ENCODE measurements around the gene GDNF. TPM values are rescaled to one million over a fixed set of nuclear protein-coding genes. Genes with fewer than 3 reads are reported as not detected.

GDNF gene
- total and polyA plus RNA-seq, 2 donors (not counting 1 experiment from before 2014, with no cell fraction given): not detected

GRCh38 chr5:37772255-37772654 lies 67.6 kb downstream of the GDNF start:
- Mint-ChIP-seq H3K9me3 (ENCODE audit: insufficient read depth) (peaks cover 9% of the 10 kb centered on the region), H3K4me1 (no peaks in the 10 kb centered on the region), H3K4me3 (no peak overlapping the region), H3K27me3 (peaks cover 2% of the 10 kb centered on the region), H3K27ac (no peak overlapping the region)
- H3K9ac ChIP-seq (ENCODE audit: low read length): no peak overlapping the region
- ChIA-PET CTCF (no interaction called here), POLR2A (no interaction called here)
- no peak for DNase-seq
- no peaks in the 10 kb centered on the region for H3K36me3 ChIP-seq (replicated peaks in 1 of 2; ENCODE audit: control extremely low read depth in 1 of 2, control insufficient read depth in 1 of 2, extremely low read depth in 1 of 2, insufficient read depth in 2 of 2, low read length in 1 of 2)
- H4K20me1 ChIP-seq (ENCODE audit: control insufficient read depth, insufficient read depth, low read length, poor library complexity, severe bottlenecking): no peaks in the 10 kb centered on the region
- no peak overlapping the region for H3K4me3 ChIP-seq (ENCODE audit: control extremely low read depth in 1 of 5, extremely low read depth in 1 of 5, insufficient read depth in 1 of 5, low read depth in 2 of 5, low read length in 4 of 5)
- no peaks in the 10 kb centered on the region for H3K4me1 ChIP-seq (ENCODE audit: control insufficient read depth in 2 of 2, insufficient read depth in 2 of 2, low read length in 2 of 2)
- H3K27me3 ChIP-seq (replicated peaks in 1 of 4; ENCODE audit: control extremely low read depth in 1 of 4, control insufficient read depth in 3 of 4, insufficient read depth in 4 of 4, low read length in 3 of 4): no peaks in the 10 kb centered on the region
- H2AFZ ChIP-seq (ENCODE audit: insufficient read depth, low read depth, low read length, poor library complexity, severe bottlenecking): no peak overlapping the region
- intact Hi-C loops (cut with micrococcal nuclease): no loop called here
- WGBS (ENCODE audit: insufficient coverage): 86% methylated on average over 1 of the region's 2 CpGs
- no peak overlapping the region for H3K27ac ChIP-seq (ENCODE audit: low read length in 2 of 2)
- TF ChIP-seq EZH2 (IDR thresholded peaks at IDR 0.05; ENCODE audit: borderline replicate concordance, insufficient read depth, low read depth, low read length, poor library complexity, severe bottlenecking) (no peak), CTCF (IDR thresholded peaks at IDR 0.05) (no peak)
- peaks cover 2 to 18% (median 9%) of the 10 kb centered on the region in 3 donors for H3K9me3 ChIP-seq (ENCODE audit: control extremely low read depth in 1 of 3, control insufficient read depth in 2 of 3, insufficient read depth in 1 of 3, low read length in 2 of 3)
- H3K79me2 ChIP-seq (ENCODE audit: control insufficient read depth, insufficient read depth, low read length): no peaks in the 10 kb centered on the region
- ATAC-seq (ENCODE audit: low read depth): no peak
- H3K4me2 ChIP-seq (replicated peaks; ENCODE audit: low read depth, low read length, poor library complexity, severe bottlenecking): no peak overlapping the region

- no peak overlapping the region for H3K4me3 ChIP-seq (ENCODE audit: control extremely low read depth in 1 of 5, extremely low read depth in 1 of 5, insufficient read depth in 1 of 5, low read depth in 2 of 5, low read length in 4 of 5)
- Mint-ChIP-seq H3K9me3 (ENCODE audit: insufficient read depth) (peaks cover 9% of the 10 kb centered on the region), H3K27ac (no peak overlapping the region), H3K27me3 (peaks cover 2% of the 10 kb centered on the region), H3K4me1 (no peaks in the 10 kb centered on the region), H3K4me3 (no peak overlapping the region)
- 38% methylated on average over 1 of the region's 2 CpGs for WGBS (ENCODE audit: insufficient coverage)
- peaks cover 2 to 15% (median 9%) of the 10 kb centered on the region in 3 donors for H3K9me3 ChIP-seq (ENCODE audit: control extremely low read depth in 1 of 3, control insufficient read depth in 2 of 3, insufficient read depth in 1 of 3, low read length in 2 of 3)
- DNase-seq (no peak), ATAC-seq (ENCODE audit: low read depth) (no peak)
- ChIA-PET CTCF (no interaction called here), POLR2A (no interaction called here)
- no peaks in the 10 kb centered on the region for H4K20me1 ChIP-seq (ENCODE audit: control insufficient read depth, insufficient read depth, low read length, poor library complexity, severe bottlenecking)
- H2AFZ ChIP-seq (ENCODE audit: insufficient read depth, low read depth, low read length, poor library complexity, severe bottlenecking): no peak overlapping the region
- no peaks in the 10 kb centered on the region for H3K36me3 ChIP-seq (replicated peaks in 1 of 2; ENCODE audit: control extremely low read depth in 1 of 2, control insufficient read depth in 1 of 2, extremely low read depth in 1 of 2, insufficient read depth in 2 of 2, low read length in 1 of 2)
- intact Hi-C loops (cut with micrococcal nuclease): no loop called here
- no peaks in the 10 kb centered on the region for H3K4me1 ChIP-seq (ENCODE audit: control insufficient read depth in 2 of 2, insufficient read depth in 2 of 2, low read length in 2 of 2)
- H3K4me2 ChIP-seq (replicated peaks; ENCODE audit: low read depth, low read length, poor library complexity, severe bottlenecking): no peak overlapping the region
- H3K79me2 ChIP-seq (ENCODE audit: control insufficient read depth, insufficient read depth, low read length): no peaks in the 10 kb centered on the region
- no peak overlapping the region for H3K9ac ChIP-seq (ENCODE audit: low read length)
- no peak for TF ChIP-seq CTCF (IDR thresholded peaks at IDR 0.05)
- TF ChIP-seq EZH2 (IDR thresholded peaks at IDR 0.05; ENCODE audit: borderline replicate concordance, insufficient read depth, low read depth, low read length, poor library complexity, severe bottlenecking): no peak
- H3K27ac ChIP-seq (ENCODE audit: low read length in 2 of 2): no peak overlapping the region
- no peaks in the 10 kb centered on the region for H3K27me3 ChIP-seq (replicated peaks in 1 of 4; ENCODE audit: control extremely low read depth in 1 of 4, control insufficient read depth in 3 of 4, insufficient read depth in 4 of 4, low read length in 3 of 4)
These were observed 68.1 kb downstream of the GDNF start for GRCh38 chr5:37771731-37772130.
